Activated T-cell treated with anti-CD3 and anti-CD28 coated beads, Interleukin-2, amount 50 U/mL, for 48 hours (primary cell): ENCODE results near the gene TAGLN3.
"Not testable (repeated sequence)": the region's sequence is repeated elsewhere in the genome, so short reads cannot be mapped to it uniquely, and the experiment has no call there.

Source experiments
- DNase-seq, 2 experiments: peaks; one replicate each; pipeline ENCODE4 v3.0.0-alpha.2; 2020

Gene TAGLN3

DNA sequence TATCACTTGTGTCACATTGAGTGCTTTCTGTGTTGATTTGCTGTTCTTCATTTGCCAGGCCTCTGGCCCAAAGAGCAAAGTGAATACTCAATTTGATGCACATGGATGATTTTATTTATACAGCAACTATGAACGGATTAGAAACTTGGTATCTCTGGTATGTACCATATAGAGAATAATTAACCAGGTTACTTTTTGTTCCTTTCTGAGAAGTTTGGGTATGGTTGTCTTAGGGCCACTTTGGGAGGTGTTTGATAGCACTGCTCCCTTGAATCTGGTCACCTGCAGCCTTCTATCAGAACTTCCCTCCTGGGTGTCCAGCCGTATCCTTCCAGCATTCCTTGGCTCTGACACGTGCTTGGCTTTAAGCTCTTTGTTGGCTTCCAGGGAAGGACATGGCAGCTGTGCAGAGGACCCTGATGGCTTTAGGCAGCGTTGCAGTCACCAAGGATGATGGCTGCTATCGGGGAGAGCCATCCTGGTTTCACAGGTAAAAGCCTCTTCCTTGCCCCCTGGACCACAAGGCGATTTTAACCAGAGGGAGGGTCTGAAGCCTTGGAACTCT is 12.7 kb downstream of the TAGLN3 start:
- no peak for DNase-seq

DNA sequence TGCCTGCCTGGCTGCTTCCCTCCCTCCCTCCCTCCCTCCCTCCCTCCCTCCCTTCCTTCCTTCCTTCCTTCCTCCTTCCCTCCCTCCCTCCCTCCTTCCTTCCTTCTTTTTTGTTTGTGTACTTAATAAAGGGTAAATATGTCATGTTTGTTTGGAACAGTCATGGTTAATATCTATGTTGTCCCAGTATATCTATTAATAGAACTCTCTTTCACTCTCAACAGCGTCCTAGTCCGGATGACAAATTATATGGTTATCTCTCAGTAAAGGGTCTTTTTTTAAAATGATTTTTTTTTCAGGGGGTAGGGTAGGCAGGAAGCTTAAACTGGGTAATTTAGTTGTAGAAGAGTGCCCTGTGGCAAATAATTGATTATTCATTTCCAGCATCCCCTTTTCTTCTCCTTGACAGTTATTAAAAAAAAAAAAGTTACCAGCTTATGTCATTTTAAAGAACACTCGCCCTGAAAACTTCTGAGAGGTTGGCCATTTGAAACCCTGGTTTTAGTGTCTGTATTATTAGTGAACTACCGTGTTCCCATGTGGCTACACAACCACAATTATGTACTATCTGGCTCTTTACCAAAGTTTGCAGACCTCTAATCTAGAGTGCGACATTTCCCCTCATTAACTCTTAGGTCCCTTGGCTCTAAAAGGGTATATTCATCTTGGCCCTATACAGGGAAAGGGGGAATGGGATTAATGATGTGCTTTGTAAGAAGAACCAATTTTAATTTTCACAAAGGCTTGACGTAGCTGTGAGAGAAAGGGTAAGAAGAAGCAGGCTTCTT is 13.7 kb downstream of the TAGLN3 start:
- no peak for DNase-seq

DNA sequence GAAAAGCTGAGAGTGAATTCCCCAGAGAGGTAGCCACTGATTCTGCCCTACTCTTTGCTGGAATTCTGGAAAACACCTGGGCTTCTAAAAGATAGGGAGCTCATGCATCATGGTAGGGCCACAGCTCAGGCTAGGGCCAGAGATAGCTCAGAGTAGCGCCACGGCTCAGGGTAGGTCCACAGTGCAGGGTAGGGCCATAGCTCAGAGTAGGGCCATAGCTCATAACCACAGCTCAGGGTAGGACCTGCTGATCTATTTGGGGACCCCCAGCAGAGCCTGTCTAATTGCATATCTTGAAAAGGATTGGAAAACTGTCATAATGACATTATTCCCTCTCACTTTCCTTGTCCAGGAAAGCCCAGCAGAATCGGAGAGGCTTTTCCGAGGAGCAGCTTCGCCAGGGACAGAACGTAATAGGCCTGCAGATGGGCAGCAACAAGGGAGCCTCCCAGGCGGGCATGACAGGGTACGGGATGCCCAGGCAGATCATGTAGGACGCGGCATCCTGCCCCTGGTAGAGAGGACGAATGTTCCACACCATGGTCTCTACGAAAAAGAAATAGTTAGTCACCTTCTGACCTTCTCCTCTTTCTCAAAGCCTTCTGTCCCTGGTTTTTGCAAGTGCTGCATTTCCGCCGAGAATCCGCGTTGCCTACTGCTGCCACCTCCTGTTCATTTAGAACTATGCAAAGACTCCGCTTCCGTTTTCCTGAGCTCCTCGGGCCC is 14.5 kb downstream of the TAGLN3 start:
- DNase-seq = peak; percentile 76 to 77

DNA sequence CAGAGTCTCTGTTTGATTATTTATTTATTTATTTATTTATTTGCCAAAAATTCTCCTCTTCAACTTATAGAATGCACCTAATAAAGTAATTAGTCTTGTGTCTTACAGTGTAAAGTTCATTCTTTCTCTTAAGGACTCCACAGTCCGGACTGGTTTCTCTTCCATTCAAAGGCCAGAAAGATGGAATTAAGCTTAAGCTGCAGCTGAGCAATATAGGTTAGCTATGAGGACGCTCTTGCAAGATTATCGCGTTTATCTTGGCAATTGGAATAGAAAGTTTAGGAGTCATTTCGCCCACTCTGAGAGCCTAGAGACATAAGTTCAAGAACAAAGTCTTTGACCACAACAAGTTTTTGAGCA is 15.0 kb downstream of the TAGLN3 start:
- DNase-seq = no peak

DNA sequence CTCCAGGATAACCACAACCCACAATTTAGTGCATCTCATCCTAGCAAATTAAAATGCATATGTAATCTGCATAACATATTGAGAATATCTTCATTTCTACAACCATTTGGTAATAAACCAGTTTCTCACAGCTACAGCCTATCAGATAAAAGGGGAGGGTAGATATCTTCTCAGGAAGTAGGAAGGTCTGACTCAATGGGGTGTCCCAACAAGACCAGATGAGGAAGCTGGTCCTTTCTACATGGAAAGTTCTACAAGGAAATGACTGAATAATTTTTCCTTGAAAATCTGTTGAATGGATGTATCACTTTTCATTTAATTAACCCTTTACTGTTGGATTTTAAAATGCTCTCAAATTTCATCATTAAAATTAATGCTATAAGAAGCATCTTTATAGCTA is 18.4 kb downstream of the TAGLN3 start:
- no peak for DNase-seq

DNA sequence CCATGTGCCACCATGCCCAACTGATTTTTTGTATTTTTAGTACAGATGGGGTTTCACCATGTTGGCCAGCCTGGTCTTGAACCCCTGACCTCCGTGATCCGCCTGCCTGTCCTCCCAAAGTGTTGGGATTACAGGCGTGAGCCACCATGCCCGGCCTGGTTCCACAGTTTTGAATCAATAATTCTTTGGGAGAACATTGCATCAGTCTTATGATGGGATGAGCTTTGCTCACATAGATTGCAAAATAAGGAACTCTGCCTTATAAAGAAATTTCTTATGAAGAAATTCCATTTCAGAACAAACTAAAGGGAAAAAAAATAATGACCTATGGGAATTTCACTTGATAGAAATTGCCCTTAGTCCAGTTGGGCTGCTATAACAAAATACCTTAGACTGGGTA is 20.0 kb downstream of the TAGLN3 start:
- no peak for DNase-seq

DNA sequence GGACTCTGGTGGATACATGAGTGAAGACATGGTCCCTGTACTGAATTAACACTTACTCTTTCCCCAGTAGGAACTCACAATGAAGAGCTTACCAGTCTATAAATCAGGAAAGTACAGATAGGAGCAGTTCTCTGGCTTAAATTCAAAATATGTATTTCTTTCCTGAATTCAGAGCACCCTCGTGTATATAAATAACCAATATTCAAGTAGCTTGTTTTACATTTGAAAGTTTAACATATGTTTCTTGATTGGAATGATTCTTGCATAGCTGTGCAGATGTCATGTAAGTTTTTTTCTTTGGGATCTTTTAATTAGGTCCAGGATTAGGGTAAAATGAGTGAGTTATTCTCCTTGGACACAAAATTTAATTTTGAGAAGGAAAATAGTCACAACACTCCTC is 21.0 kb downstream of the TAGLN3 start:
- no peak for DNase-seq

DNA sequence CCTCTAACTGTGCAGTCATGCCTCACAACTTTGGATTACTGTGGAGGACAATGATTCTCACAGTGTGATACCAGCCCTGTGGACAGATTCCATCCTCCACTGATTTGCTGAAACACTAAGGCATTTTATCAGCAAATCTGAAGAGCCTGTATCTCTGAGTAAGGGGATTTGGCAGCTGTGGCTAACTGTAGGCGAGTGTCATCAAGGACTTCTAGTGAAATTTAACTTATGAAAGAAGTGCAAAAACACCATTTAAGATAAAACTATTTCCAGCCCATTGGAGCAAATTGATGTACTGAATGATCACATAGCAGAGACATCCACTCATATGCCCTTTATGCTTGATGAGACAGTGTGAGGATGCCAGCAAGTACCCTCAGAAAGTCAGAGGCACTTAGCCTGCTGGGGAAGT is 22.0 kb downstream of the TAGLN3 start:
- DNase-seq = no peak

DNA sequence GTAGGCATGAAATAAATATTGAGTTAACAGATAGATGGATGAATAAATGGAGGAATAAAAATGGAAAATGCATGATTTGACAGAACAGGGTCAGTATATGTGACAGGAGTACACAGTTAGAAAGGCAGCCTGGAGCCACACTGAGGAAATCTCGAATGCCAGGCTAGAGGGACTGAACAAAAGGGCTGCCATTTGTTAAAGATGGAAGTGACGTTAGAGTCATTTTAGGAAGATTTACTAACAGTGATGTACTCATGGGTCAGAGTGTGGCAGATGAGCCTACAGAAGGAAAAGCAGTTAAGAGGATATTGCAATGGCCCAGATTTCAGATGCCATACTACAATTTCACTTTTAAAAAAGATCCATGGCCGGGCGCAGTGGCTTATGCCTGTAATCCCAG is 28.4 kb downstream of the TAGLN3 start:
- DNase-seq = no peak

DNA sequence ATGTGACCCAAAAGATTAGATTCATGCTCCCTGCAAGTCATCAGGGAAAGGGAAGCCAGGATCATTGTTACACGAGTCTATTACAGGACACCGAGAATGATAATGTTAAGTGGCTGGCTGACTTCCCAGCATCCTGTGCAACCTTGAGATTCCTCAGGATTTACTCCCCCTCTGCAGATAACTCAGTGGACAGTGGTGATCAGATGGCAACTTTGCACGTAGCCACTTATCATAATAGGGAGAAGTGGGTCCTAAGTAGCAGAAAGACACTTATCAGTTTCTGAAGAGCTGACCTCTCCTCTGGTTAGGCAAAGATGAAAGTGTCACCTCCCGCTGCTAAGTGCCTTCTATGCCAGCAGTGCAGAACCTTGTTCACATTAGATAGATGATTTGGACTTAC is 29.1 kb downstream of the TAGLN3 start:
- DNase-seq = no peak

DNA sequence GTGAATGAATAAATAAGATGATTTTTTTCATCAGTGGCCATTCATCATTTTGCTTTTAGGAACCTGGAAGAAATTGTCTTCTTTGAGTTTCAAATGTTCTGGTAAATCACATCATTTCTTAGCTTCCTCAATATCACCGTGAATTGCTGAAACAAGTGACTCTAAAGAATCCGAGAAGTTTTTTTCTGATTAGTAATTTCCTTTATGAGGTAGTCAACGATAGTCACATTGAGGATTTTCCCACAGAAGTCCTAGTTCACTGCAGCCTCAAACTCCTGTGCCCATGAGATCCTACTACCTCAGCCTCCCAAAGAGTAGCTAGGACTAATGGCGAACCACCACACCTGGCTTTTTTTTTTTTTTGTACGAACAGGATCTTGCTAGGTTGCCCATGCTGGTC is 32.2 kb downstream of the TAGLN3 start:
- no peak for DNase-seq

DNA sequence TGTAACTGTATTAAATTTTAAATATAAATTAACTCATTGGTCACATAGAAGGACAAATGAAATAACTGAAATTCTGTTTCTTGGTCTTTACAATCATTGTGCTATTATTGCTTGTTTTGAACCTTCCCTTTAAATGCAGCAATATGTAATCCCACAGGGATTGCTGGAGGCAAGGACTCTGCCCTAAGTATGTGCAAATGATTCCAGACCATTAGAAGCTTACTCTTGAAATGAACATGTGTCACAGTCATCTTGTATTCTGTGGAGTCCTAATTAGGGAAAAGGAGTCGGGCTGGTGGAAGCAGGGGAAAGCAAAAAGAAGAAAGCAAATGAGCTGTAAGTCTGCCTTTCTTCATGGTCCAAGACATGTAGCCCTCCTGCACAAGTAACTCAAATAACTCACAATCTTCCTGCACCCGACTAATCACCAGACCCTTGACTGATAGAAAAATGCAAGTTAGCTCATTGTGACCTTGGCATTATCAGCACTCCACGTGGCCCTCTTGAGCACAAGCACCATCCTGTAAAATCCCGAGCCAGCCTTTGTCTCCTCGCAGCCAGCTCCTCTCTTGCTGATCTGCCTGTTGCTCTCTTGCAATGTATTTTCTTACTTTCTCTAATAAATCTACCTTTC is 33.5 kb downstream of the TAGLN3 start:
- no peak for DNase-seq

DNA sequence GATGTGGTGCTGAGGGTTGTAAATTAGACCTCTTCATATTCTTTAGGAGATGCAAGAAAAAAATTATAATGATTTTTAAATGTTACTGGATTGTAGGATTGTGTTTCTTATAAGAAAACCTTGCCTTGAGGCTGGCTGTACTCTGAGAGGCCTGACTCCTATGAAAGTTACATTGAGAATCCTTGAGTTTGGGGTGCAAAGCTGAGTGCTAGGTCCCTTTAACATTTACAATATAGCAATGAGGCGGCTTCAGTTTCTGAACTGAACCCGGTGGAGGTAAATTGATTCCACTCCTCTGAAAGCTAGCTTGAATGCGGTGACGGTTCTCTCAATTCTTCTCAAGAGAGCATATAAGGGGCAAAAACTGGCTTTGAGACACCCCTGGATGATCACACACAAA is 35.7 kb downstream of the TAGLN3 start, which contains the start of gene TMPRSS7:
TMPRSS7 (plus strand) TSS at position 301 of the 400 bp plus-strand sequence. CDS start 110 bp downstream, outside the sequence.
- DNase-seq = no peak

DNA sequence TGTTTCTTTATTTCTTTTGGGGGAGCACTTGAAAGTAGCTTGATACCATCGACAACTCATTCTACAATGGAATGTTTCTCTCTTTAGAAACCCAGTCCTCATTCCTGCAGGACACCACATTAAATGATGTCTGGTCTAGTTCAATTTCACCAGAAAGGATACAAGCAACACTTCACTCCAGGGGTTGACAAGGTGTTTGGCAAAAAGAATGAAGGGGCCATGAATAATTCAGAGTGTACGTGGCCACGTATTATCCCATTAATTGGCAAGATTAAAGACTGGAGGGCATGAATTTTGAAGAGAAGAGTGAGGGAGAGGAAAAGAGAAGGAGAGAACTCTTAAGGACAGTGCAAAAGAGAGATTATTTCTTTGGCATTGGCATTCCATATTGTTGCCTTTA is 36.5 kb downstream of the TAGLN3 start:
- DNase-seq = no peak

DNA sequence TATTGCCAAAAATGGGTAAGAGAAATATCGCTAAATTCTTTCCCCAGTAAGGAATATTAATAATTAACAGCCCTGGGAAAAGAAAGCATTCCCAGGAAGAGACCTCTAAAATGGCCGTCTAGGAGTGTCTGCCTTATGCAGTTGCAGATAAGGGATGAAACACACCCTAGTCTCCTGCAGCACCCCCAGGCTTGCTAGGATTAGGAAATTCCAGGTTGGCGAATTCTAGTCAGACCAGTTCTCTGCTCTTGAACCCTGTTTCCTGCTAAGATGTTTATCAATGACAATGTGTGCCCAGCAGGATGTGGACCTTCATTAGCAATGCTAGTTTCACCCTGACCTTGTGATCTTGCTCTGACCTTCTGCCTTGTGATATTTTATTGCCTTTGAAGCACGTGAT is 38.5 kb downstream of the TAGLN3 start:
- not testable (repeated sequence) for DNase-seq

DNA sequence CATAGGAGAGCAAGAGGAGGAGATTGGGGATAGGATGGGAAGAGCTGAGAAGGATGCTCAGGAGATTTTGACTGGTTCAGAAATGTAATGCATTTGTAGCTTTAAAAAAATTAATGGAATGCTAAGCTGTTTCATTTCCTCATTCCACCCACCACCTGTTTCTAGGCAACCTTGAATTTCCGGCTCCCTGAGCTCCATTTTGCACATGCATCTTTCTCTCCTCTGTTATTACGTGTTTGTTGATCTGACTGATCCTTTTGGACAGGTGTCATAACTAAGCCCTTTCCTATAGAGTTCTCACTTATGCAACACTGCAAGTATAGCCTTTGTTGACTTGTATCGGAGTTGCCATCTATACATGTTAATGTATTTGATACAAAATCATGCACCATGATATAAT is 40.1 kb downstream of the TAGLN3 start:
- DNase-seq = no peak

DNA sequence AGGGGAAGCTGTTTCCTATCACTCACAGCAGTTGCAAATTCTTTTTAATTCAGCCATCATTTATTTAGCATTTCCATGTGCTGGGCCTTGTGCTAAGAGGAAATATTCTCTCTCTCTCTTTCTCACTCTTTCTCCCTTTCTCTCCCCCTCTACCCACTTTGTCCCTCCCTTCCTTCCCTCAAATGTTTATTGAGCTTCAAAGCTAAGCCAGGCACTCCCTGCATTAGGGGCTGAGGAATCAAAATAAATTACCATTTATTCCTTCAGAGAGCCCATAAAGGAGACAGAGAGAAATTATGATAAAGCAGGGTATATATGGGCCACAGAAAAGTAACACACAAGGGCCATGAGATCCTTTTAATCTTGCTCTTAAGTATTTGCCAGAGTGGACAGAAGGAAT is 42.6 kb downstream of the TAGLN3 start:
- no peak for DNase-seq

DNA sequence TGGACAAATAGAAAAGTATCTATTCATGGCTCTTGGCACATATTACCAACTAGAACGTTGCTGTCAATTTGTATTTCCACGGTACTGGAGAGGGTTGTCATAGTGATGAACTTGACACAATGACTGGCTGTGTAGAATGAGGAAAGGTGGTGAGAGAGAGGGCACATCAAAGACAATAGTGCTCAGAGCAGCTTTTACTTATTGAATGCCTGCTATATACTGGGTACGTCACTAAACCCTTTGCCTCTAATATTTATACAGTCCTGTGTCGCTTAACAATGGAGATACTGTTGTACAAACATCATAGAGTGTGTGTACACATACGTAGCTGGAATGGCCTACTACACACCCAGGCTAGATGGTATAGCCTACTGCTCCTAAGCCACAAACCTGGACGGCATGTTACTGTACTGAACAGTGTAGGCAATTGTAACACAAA is 44.1 kb downstream of the TAGLN3 start:
- DNase-seq = no peak

DNA sequence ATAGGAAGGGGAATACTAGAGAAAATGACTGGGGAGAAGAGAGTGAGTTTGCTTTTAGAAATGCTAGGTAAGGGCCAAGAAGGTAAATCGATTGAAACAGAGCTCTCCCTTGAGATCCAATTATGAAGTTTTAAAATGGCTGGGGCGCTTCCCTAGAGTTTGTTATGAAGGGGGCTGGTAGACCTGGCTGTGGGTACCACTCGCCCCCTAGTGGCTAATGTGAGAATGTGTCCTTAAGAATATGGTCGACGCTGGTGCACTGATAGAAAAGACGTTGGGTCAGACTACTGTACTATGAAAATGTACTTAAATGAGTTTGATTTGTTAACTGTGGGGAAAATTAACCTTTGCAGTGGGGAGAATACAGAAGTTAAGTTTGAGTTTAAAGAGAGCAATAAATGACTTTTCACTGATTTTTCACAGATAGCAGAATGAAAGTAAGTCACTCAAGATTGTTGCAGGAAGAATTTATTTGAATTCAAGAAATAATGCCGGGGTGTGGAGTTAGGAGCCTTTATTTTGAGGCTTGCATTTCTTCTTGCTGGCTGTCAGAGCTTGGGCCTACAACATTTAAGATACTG is 45.0 kb downstream of the TAGLN3 start:
- peak; percentile 25 to 48 for DNase-seq

DNA sequence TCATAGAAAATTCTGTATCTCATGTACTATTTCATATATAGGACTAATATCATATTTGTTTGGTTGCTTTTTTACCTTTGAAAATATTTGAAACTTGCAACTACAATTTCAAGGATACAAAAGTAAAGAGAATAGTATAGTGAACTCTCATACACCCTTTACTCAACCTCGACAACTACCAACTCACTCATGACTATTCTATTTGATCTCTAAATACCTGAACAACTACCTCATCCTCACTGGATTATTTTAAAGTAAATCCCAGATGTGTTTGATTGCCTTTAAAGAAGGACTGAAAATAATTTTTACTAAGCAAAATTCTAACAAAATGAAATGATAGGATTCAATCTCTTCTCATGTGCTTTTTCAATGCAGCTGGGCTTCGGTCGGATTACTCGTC is 47.9 kb downstream of the TAGLN3 start:
- DNase-seq = no peak

DNA sequence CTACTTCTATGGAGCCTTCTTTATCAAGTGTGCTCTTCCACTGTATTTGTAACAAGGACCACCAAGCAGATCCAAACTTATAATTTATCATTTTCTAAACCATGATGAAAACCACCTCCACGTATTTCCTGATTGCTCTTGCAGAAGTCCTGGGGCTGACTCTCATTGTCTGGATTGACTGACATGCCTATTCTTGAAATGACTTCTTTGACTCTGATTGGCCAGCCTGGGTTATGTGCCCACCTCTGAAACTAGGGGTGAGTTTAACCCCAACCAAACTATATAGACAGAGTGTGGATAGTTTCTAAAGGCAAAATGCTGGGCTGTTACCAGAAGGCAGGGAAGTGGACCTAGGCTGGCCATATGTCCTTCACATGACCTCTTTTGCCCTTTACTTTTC is 48.5 kb downstream of the TAGLN3 start:
- no peak for DNase-seq

DNA sequence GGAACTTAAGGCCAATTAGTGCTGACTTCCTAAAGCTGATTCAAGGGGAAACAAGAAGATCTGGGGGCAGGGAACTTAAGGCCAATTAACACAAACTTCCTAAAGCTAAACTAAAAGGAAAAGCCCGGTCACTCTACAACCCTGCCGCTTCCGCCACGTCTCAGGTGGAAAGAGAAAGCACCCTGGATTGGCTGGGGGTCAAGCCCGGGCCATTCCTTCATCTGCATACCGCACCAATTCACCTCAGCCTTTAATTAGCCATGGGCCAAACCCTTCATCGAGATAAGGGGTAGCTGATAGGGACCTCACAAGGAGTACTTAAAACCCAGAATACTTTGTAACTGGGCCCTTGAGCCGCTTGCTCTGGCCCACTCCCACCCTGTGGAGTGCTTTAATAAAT is 50.2 kb downstream of the TAGLN3 start:
- DNase-seq = no peak

DNA sequence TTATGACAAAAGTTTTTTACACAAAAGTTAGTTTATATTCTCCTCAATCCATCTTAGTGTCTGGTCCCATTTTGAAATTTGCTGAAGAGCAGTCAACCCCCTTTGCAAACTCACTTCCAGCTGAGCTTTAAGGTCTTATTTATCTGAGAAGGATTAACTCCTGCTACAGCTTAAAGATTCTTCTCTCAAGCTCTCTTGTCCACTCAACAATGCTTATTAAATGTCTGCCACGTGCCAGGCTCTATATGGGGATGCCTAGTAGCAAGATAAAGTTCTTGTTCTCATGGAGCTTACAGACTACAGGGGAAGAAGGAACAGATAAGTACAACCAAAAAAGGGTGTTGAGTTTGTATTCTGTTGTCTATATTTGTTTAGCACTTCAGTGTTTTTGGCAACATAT is 54.5 kb downstream of the TAGLN3 start:
- no peak for DNase-seq
